ENCODE results near the gene DOK3.

GRCh38 chr5:177483994-177484901 lies 25.4 kb downstream of the DOK3 start:
- TF ChIP-seq CTCF (IDR thresholded peaks at IDR 0.05; ENCODE audit: low read length): no peak
- TF ChIP-seq EZH2 (IDR thresholded peaks at IDR 0.05; ENCODE audit: borderline replicate concordance, low read length): no peak

Data from OCI-LY1 (cell line).